Measurements from ENCODE around the gene A1BG.

Gene A1BG

GRCh38 chr19:58300620-58301019 lies 52.7 kb downstream of the A1BG start:
- TF ChIP-seq EZH2phosphoT487 (IDR thresholded peaks at IDR 0.05; ENCODE audit: low read depth) (no peak), CTCF (IDR thresholded peaks at IDR 0.05; ENCODE audit: low read depth, low read length) (no peak)
- H3K4me1 ChIP-seq (ENCODE audit: low read length): peaks cover 6% of the 10 kb centered on the region
- no peaks in the 10 kb centered on the region for H4K20me1 ChIP-seq (ENCODE audit: insufficient read depth, low read length)
- 0 out of 2 replicates have a peak, but pooled peaks cover 3% of the 10 kb centered on the region for H3K9me3 ChIP-seq (ENCODE audit: insufficient read depth, low read length)
- H3K36me3 ChIP-seq (replicated peaks; ENCODE audit: low read depth, low read length): peaks cover 57% of the 10 kb centered on the region
- H3K4me2 ChIP-seq (ENCODE audit: low read length): no peak overlapping the region
- no peaks in the 10 kb centered on the region for H3K27me3 ChIP-seq (ENCODE audit: low read depth, low read length)
- no peak overlapping the region for H2AFZ ChIP-seq (ENCODE audit: low read depth, low read length)
- H3K4me3 ChIP-seq (ENCODE audit: low read length): no peak overlapping the region
- no peak overlapping the region for H3K9ac ChIP-seq (ENCODE audit: low read length)
- peaks cover 35% of the 10 kb centered on the region for H3K79me2 ChIP-seq (ENCODE audit: low read length)
- H3K27ac ChIP-seq (ENCODE audit: low read length): no peak overlapping the region

- no peak overlapping the region for H3K9ac ChIP-seq (ENCODE audit: low read length)
- no peak overlapping the region for H3K4me3 ChIP-seq (ENCODE audit: low read length)
- H3K27ac ChIP-seq (ENCODE audit: low read length): no peak overlapping the region
- H3K36me3 ChIP-seq (replicated peaks; ENCODE audit: low read depth, low read length): peaks cover 88% of the 10 kb centered on the region
- no peak for TF ChIP-seq EZH2phosphoT487 (IDR thresholded peaks at IDR 0.05; ENCODE audit: low read depth)
- TF ChIP-seq CTCF (IDR thresholded peaks at IDR 0.05; ENCODE audit: low read depth, low read length): no peak
- H3K4me1 ChIP-seq (ENCODE audit: low read length): no peaks in the 10 kb centered on the region
- H3K9me3 ChIP-seq (ENCODE audit: insufficient read depth, low read length): peaks cover 24% of the 10 kb centered on the region; the same call in 1 of the 2 replicates
- H4K20me1 ChIP-seq (ENCODE audit: insufficient read depth, low read length): no peaks in the 10 kb centered on the region
- H3K27me3 ChIP-seq (ENCODE audit: low read depth, low read length): no peaks in the 10 kb centered on the region
- no peak overlapping the region for H3K4me2 ChIP-seq (ENCODE audit: low read length)
- peaks cover 15% of the 10 kb centered on the region for H3K79me2 ChIP-seq (ENCODE audit: low read length)
- H2AFZ ChIP-seq (ENCODE audit: low read depth, low read length): no peak overlapping the region
Observed at GRCh38 chr19:58296104-58296503, 57.2 kb downstream of the A1BG start.

Data from OCI-LY3 (cell line).